Measurements from ENCODE around the gene FES. TPM values are rescaled to one million over a fixed set of nuclear protein-coding genes. Genes with fewer than 3 reads are reported as not detected.

The FES gene
- total and polyA plus RNA-seq, 2 of the 13 experiments (the other 11 are each of a cell fraction or from before 2014, with no cell fraction given): 4.0 to 9.5 TPM

GRCh38 chr15:90931828-90932659 is 47.7 kb downstream of the FES start, which contains the start of gene HDDC3 (continued):
- TF ChIP-seq, protein P1, sequence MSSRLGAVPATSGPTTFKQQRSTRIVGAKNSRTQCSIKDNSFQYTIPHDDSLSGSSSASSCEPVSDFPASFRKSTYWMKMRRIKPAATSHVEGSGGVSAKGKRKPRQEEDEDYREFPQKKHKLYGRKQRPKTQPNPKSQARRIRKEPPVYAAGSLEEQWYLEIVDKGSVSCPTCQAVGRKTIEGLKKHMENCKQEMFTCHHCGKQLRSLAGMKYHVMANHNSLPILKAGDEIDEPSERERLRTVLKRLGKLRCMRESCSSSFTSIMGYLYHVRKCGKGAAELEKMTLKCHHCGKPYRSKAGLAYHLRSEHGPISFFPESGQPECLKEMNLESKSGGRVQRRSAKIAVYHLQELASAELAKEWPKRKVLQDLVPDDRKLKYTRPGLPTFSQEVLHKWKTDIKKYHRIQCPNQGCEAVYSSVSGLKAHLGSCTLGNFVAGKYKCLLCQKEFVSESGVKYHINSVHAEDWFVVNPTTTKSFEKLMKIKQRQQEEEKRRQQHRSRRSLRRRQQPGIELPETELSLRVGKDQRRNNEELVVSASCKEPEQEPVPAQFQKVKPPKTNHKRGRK (CRISPR knock-in tag; IDR thresholded peaks at IDR 0.05): no peak
- peak; percentile 59; the same call in 1 of the 2 replicates for TF ChIP-seq ZNF317 (CRISPR knock-in tag; IDR thresholded peaks at IDR 0.05)
- peak; percentile 74 for TF ChIP-seq MXD4 (CRISPR knock-in tag; IDR thresholded peaks at IDR 0.05)
- no peak for TF ChIP-seq ARNT (IDR thresholded peaks at IDR 0.05)
- peak; percentile 29 for TF ChIP-seq FOXP4 (CRISPR knock-in tag; IDR thresholded peaks at IDR 0.05)
- TF ChIP-seq PRDM4 (CRISPR knock-in tag; IDR thresholded peaks at IDR 0.05; ENCODE audit: borderline replicate concordance): no peak
- TF ChIP-seq ZBTB7B (CRISPR knock-in tag; IDR thresholded peaks at IDR 0.05): peak; percentile 89; the same call in 1 of the 2 replicates
- 0 out of 2 replicates have a peak, but pooled peaks have one; percentile 49 for TF ChIP-seq ZNF572 (CRISPR knock-in tag; IDR thresholded peaks at IDR 0.05)
- TF ChIP-seq, protein P2, sequence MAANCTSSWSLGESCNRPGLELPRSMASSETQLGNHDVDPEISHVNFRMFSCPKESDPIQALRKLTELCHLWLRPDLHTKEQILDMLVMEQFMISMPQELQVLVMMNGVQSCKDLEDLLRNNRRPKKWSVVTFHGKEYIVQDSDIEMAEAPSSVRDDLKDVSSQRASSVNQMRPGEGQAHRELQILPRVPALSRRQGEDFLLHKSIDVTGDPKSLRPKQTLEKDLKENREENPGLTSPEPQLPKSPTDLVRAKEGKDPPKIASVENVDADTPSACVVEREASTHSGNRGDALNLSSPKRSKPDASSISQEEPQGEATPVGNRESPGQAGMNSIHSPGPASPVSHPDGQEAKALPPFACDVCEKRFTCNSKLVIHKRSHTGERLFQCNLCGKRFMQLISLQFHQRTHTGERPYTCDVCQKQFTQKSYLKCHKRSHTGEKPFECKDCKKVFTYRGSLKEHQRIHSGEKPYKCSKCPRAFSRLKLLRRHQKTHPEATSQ (CRISPR knock-in tag; IDR thresholded peaks at IDR 0.05; ENCODE audit: borderline replicate concordance): no peak
- no peak for TF ChIP-seq ONECUT2 (CRISPR knock-in tag; IDR thresholded peaks at IDR 0.05)
- TF ChIP-seq EED (CRISPR knock-in tag; IDR thresholded peaks at IDR 0.05): 0 out of 2 replicates have a peak, but pooled peaks have one; percentile 75
- TF ChIP-seq ZBTB43 (CRISPR knock-in tag; conservative IDR thresholded peaks at IDR 0.05): peak; percentile 49
- no peak; the same call in 1 of the 2 replicates for TF ChIP-seq HOXA9 (CRISPR knock-in tag; IDR thresholded peaks at IDR 0.05; ENCODE audit: borderline replicate concordance)
- TF ChIP-seq MLLT10 (CRISPR knock-in tag; IDR thresholded peaks at IDR 0.05): no peak
- no peak for TF ChIP-seq ZNF703 (CRISPR knock-in tag; IDR thresholded peaks at IDR 0.05; ENCODE audit: borderline replicate concordance)
- no peak for TF ChIP-seq ZNF780A (CRISPR knock-in tag; IDR thresholded peaks at IDR 0.05)
- TF ChIP-seq PHB2 (IDR thresholded peaks at IDR 0.05; ENCODE audit: partially characterized antibody): no peak
- no peak for TF ChIP-seq GMEB2 (CRISPR knock-in tag; IDR thresholded peaks at IDR 0.05; ENCODE audit: low read depth)

Measured in HepG2 (cell line).